PC-9 (cell line): ENCODE measurements around the gene RNASE1. TPM values are rescaled to one million over a fixed set of nuclear protein-coding genes. Genes with fewer than 3 reads are reported as not detected.

ENCODE experiments used
- BruUV-seq: library from RNA; stranded (reverse); fragments of 400-500 nt; replicated peaks from 2 replicates; lab custom pipeline; 2021; lab: Mats Ljungman, UMichigan
- CTCF ChIA-PET: fragments of 300-600 bp; sonication (Branson Sonifier 250); formaldehyde crosslinking; loops from one replicate; lab custom pipeline; 2022; ENCODE audit warnings: antibody characterized with exemption; lab: Charles Lee
- POLR2A ChIA-PET: fragments of 300-600 bp; sonication (Branson Sonifier 250); formaldehyde crosslinking; loops from one replicate; lab custom pipeline; 2022; ENCODE audit warnings: antibody characterized with exemption; ENCODE audit not compliant: unreplicated experiment; lab: Charles Lee
- DNase-seq, 2 experiments: peaks; one replicate each; pipeline versions ENCODE4 v3.0.0 to v3.0.0-alpha.2; 2015 to 2022; ENCODE audit warnings: mixed read lengths in 1 of 2
- H2AFZ ChIP-seq: fragments of 200-600 bp; sonication (generic); 2 replicates; pipeline ENCODE4 v1.8.1; 2017; ENCODE audit warnings: antibody characterized with exemption
- H3F3A ChIP-seq: fragments of 200-600 bp; sonication (generic); 2 replicates; pipeline ENCODE4 v1.8.1; 2017; ENCODE audit warnings: antibody characterized with exemption, mild to moderate bottlenecking, low read depth; ENCODE audit not compliant: insufficient read depth
- H3K27ac ChIP-seq: fragments of 200-600 bp; sonication (generic); 2 replicates; pipeline ENCODE4 v1.6.1; 2016; ENCODE audit warnings: mixed run types
- H3K27me3 ChIP-seq: fragments of 200-600 bp; sonication (generic); 2 replicates; pipeline ENCODE4 v1.6.1; 2016; ENCODE audit warnings: low read depth, mixed run types; ENCODE audit not compliant: insufficient read depth
- H3K36me3 ChIP-seq: fragments of 200-600 bp; sonication (generic); 2 replicates; pipeline ENCODE4 v1.6.1; 2016; ENCODE audit warnings: low read depth, mixed run types
- H3K4me1 ChIP-seq: fragments of 200-600 bp; sonication (generic); replicated peaks from 2 replicates; pipeline ENCODE4 v1.6.1; 2016; ENCODE audit warnings: mixed run types; ENCODE audit not compliant: insufficient read depth
- H3K4me2 ChIP-seq: fragments of 200-600 bp; sonication (generic); 2 replicates; pipeline ENCODE4 v1.6.1; 2017; ENCODE audit warnings: mixed run types
- H3K4me3 ChIP-seq: fragments of 200-600 bp; sonication (generic); 2 replicates; pipeline ENCODE4 v1.6.1; 2016; ENCODE audit warnings: mixed run types
- H3K79me2 ChIP-seq: fragments of 200-600 bp; sonication (generic); 2 replicates; pipeline ENCODE4 v1.6.1; 2017; ENCODE audit warnings: low read depth, mixed run types
- H3K9me2 ChIP-seq: fragments of 200-600 bp; sonication (generic); 2 replicates; pipeline ENCODE4 v1.8.1; 2017; ENCODE audit warnings: mild to moderate bottlenecking; ENCODE audit not compliant: insufficient read depth
- H3K9me3 ChIP-seq: fragments of 200-600 bp; sonication (generic); 2 replicates; pipeline ENCODE4 v1.8.1; 2016; ENCODE audit warnings: low read depth; ENCODE audit not compliant: insufficient read depth
- H4K20me1 ChIP-seq: fragments of 200-600 bp; sonication (generic); 2 replicates; pipeline ENCODE4 v1.8.1; 2017; ENCODE audit not compliant: insufficient read depth
- EZH2 ChIP-seq: fragments of 200-600 bp; sonication (generic); IDR thresholded peaks from 2 replicates; pipeline ENCODE4 v1.8.0; 2017; ENCODE audit warnings: antibody characterized with exemption, low read depth
- intact Hi-C: fragments of 100-400 bp; cut with micrococcal nuclease; formaldehyde crosslinking; loops from one replicate; pipeline ENCODE4 v1.10.0; 2022; ENCODE audit not compliant: unreplicated experiment
- total RNA-seq: library from RNA; stranded (reverse); gene quantifications from 2 replicates; pipeline ENCODE4 v1.2.3, GENCODE V29; 2021
- TF ChIP-seq, protein P1 (sequence below): fragments of 200-600 bp; sonication (generic); conservative IDR thresholded peaks from 2 replicates; pipeline ENCODE4 v1.6.1; 2017; ENCODE audit warnings: mixed run types, antibody characterized with exemption, mild to moderate bottlenecking, moderate library complexity

RNASE1 gene
- total RNA-seq, 1 experiment from 2014 or later: 47.4 TPM

DNA sequence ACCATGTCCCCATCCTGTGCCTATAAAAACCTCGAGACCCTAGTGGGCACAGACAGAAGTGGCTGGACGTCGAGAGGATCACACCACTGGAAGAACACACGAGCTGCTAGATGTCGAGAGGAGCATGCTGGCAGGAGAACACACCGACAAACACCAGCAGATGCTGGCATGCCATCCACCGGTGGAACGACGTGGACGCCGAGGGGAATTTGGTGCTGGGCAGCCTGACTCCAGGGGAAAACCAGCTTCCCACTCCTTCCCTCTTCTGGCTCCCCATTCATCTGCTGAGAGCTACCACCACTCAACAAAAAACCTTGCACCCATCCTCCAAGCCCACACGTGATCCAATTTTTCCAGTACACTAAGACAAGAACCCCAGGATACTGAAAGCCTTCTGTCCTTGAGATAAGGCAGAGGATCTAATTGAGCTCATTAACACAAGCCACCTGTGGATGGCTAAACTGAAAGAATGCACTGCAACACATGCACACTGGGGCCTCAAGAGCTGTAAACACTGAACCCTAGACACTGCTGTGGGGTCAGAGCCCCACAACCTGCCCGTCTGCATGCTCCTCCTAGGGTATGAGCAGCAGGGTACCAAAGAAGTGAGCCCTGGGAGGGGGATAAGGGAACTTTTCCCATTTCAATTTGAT, 12.1 kb downstream of the RNASE1 start:
- no peaks in the 10 kb centered on the region for H3K4me1 ChIP-seq
- no peak overlapping the region for H2AFZ ChIP-seq
- intact Hi-C loops: no loop called here
- BruUV-seq: no TSS peak
- H3K27ac ChIP-seq: no peak overlapping the region
- no peaks in the 10 kb centered on the region for H3K9me3 ChIP-seq
- H3K4me3 ChIP-seq: no peak overlapping the region
- no peaks in the 10 kb centered on the region for H3K27me3 ChIP-seq
- no peak overlapping the region for H3K4me2 ChIP-seq
- H3F3A ChIP-seq: no peaks in the 10 kb centered on the region
- DNase-seq: no peak
- TF ChIP-seq, protein P1, sequence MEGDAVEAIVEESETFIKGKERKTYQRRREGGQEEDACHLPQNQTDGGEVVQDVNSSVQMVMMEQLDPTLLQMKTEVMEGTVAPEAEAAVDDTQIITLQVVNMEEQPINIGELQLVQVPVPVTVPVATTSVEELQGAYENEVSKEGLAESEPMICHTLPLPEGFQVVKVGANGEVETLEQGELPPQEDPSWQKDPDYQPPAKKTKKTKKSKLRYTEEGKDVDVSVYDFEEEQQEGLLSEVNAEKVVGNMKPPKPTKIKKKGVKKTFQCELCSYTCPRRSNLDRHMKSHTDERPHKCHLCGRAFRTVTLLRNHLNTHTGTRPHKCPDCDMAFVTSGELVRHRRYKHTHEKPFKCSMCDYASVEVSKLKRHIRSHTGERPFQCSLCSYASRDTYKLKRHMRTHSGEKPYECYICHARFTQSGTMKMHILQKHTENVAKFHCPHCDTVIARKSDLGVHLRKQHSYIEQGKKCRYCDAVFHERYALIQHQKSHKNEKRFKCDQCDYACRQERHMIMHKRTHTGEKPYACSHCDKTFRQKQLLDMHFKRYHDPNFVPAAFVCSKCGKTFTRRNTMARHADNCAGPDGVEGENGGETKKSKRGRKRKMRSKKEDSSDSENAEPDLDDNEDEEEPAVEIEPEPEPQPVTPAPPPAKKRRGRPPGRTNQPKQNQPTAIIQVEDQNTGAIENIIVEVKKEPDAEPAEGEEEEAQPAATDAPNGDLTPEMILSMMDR: no peak
- TF ChIP-seq EZH2: no peak
- CTCF ChIA-PET: no interaction called here
- H4K20me1 ChIP-seq: no peaks in the 10 kb centered on the region
- H3K9me2 ChIP-seq: no peaks in the 10 kb centered on the region
- POLR2A ChIA-PET: no interaction called here
- no peaks in the 10 kb centered on the region for H3K79me2 ChIP-seq
- H3K36me3 ChIP-seq: no peaks in the 10 kb centered on the region

DNA sequence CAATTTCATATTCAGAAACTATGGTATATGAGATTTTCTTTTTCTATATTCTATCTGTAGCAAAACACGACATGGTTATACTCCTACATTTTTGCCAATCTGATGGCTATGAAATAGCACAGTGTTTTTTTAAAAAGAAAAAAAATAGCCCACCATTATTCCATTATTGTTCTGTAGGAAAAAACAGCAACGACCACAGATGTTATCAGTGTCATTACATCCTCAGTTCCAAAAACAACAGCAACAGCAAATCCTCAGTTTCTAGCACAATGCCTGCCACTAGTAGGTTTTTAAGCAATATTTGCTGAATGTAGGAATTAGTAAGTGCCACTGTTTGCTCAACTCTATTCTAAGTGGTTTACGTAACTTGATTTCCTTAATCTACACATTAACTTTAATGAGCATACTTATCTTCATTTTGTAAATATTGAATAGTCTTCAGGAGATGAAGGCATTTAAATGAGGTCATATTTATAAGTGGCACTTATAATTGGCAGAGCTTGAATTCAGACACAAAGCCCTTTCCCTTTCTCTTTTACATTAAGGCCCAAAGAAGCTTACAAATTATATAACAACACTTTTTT, 13.3 kb downstream of the RNASE1 start:
- DNase-seq: no peak
- Histone ChIP-seq H3K27me3 (no peaks in the 10 kb centered on the region), H4K20me1 (no peaks in the 10 kb centered on the region), H3K27ac (no peak overlapping the region), H3K4me3 (no peak overlapping the region), H2AFZ (no peak overlapping the region), H3K9me3 (no peaks in the 10 kb centered on the region), H3K79me2 (no peaks in the 10 kb centered on the region), H3K36me3 (no peaks in the 10 kb centered on the region), H3F3A (no peaks in the 10 kb centered on the region), H3K9me2 (no peaks in the 10 kb centered on the region), H3K4me2 (no peak overlapping the region), H3K4me1 (no peaks in the 10 kb centered on the region)
- no peak for TF ChIP-seq EZH2
- TF ChIP-seq, protein P1: no peak
- POLR2A ChIA-PET: interaction anchor here (0.6 kb wide), 1 partner anchor 328 kb away, joined by 4 read pairs; the partner anchor contains the start of gene PIP4P1
- intact Hi-C loops: no loop called here
- CTCF ChIA-PET: no interaction called here
- no TSS peak for BruUV-seq

DNA sequence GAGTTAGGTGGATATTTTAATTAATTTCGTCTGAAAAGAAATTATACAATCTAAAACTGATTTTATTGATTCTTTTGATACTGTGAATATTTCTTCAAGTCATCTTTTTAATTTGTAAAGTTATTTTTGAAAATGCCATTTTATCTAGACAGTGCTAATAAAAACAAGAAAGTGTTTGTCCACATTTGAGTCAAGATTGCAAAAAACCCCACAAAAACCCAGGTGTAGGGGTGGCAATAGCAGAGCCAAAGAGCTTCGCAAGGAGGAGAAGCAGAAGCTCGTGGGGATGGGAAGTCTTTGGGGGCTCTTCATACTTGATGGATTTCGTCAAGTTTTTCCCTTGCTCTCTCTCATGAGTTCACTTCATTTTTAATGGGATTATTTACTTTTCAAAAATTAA, 15.6 kb downstream of the RNASE1 start:
- BruUV-seq: no TSS peak
- no peaks in the 10 kb centered on the region for H3K27me3 ChIP-seq

More for the DNA sequence above, 15.6 kb downstream of the RNASE1 start:
- TF ChIP-seq EZH2: no peak
- Histone ChIP-seq H3K79me2 (no peaks in the 10 kb centered on the region), H3K27ac (no peak overlapping the region), H3K9me3 (no peaks in the 10 kb centered on the region), H3K4me2 (no peak overlapping the region), H3K9me2 (no peaks in the 10 kb centered on the region), H2AFZ (no peak overlapping the region), H3K36me3 (no peaks in the 10 kb centered on the region), H4K20me1 (no peaks in the 10 kb centered on the region), H3K4me1 (no peaks in the 10 kb centered on the region), H3F3A (no peaks in the 10 kb centered on the region), H3K4me3 (no peak overlapping the region)
- intact Hi-C loops: no loop called here
- ChIA-PET CTCF (no interaction called here), POLR2A (interaction anchor here (0.7 kb wide), 1 partner anchor 22 kb away, joined by 3 read pairs; no protein-coding TSS in a partner anchor)
- DNase-seq: no peak
